Breast epithelium (tissue), 4 donors: Measurements from ENCODE around the gene B4GALT6. TPM values are rescaled to one million over a fixed set of nuclear protein-coding genes. Genes with fewer than 3 reads are reported as not detected.

ENCODE experiments used
- DNase-seq, 2 donors: peaks; one replicate each; pipeline ENCODE4 v3.0.0-alpha.2; 2019; ENCODE audit warnings: low spot score in 2 of 2
- H3K27ac ChIP-seq, 2 donors: fragments of 200-600 bp; sonication (generic) in 1 of 2; one replicate each; pipeline ENCODE4 v1.5.1; 2016 to 2019; ENCODE audit warnings: mild to moderate bottlenecking in 1 of 2
- H3K27me3 ChIP-seq, 2 donors: fragments of 200-600 bp; sonication (generic) in 1 of 2; one replicate each; pipeline versions ENCODE4 v1.5.1 to v1.6.0; 2017 to 2019; ENCODE audit warnings: control low read depth in 1 of 2, mild to moderate bottlenecking in 1 of 2
- H3K36me3 ChIP-seq: fragments of 200-600 bp; one replicate; pipeline ENCODE4 v1.5.1; 2019
- H3K4me1 ChIP-seq, 2 donors: fragments of 200-600 bp; sonication (generic); one replicate each; pipeline ENCODE4 v1.5.1; 2016 to 2019; ENCODE audit warnings: control low read depth in 1 of 2
- H3K4me3 ChIP-seq, 3 donors: fragments of 200-600 bp; sonication (generic); 1 replicate in 2 of 3; 2 replicates in 1 of 3; pipeline ENCODE4 v1.5.1; 2016 to 2019; ENCODE audit warnings: mild to moderate bottlenecking in 3 of 3, moderate library complexity in 2 of 3
- H3K9me3 ChIP-seq, 2 donors: fragments of 200-600 bp; sonication (generic) in 1 of 2; one replicate each; pipeline ENCODE4 v1.5.1; 2016 to 2019; ENCODE audit warnings: control low read depth in 1 of 2
- POLR2A ChIP-seq: fragments of 450-650 bp; IDR thresholded peaks from one replicate; pipeline ENCODE4 v1.6.1; 2016; ENCODE audit warnings: antibody characterized with exemption, mild to moderate bottlenecking, moderate library complexity
- POLR2AphosphoS5 ChIP-seq, 3 donors: sonication (generic); formaldehyde crosslinking; IDR thresholded peaks; one replicate each; pipeline ENCODE4 v1.6.1; 2017; ENCODE audit warnings: antibody characterized with exemption in 3 of 3
- intact Hi-C: fragments of 100-400 bp; cut with DNase I; formaldehyde crosslinking; loops from one replicate; pipeline ENCODE4 v1.15.1; 2023; ENCODE audit warnings: low total_unique reads
- total RNA-seq, 3 donors: library from RNA; depleted of rRNA; stranded (reverse); fragments of >200 nt; gene quantifications; one replicate each; pipeline ENCODE4 v1.1.0, GENCODE V29; 2016
- TF ChIP-seq, protein P1 (sequence below), 3 donors: fragments of 450-650 bp; IDR thresholded peaks; one replicate each; pipeline ENCODE4 v1.5.1; 2016 to 2017; ENCODE audit warnings: antibody characterized with exemption in 3 of 3, mild to moderate bottlenecking in 3 of 3, moderate library complexity in 3 of 3

Gene B4GALT6
- total RNA-seq, 3 donors from 2014 or later = 2.9 to 3.8 (median 3.0) TPM

DNA sequence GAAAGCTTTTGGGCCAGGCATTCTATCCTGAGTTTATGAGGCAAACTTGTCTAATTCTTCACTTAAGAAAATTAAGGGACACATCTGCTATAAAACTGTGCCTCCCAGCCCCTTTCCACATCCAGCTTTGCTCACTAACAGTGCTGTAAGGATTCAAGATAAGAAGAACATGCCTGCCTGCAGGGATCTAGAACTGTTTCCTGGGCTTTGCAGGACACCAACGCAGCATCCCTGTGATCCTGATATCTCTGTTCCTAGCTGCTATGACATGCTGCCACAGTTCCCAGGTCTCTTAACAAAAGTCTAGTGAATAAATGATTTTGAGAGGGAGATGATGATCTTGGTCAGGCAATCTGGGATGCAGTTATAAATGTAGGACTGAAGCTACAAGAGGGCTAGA is 12.4 kb downstream of the B4GALT6 start:
- TF ChIP-seq POLR2A (no peak), POLR2AphosphoS5 (IDR thresholded peaks at IDR 0.05) (no peak)
- TF ChIP-seq, protein P1, sequence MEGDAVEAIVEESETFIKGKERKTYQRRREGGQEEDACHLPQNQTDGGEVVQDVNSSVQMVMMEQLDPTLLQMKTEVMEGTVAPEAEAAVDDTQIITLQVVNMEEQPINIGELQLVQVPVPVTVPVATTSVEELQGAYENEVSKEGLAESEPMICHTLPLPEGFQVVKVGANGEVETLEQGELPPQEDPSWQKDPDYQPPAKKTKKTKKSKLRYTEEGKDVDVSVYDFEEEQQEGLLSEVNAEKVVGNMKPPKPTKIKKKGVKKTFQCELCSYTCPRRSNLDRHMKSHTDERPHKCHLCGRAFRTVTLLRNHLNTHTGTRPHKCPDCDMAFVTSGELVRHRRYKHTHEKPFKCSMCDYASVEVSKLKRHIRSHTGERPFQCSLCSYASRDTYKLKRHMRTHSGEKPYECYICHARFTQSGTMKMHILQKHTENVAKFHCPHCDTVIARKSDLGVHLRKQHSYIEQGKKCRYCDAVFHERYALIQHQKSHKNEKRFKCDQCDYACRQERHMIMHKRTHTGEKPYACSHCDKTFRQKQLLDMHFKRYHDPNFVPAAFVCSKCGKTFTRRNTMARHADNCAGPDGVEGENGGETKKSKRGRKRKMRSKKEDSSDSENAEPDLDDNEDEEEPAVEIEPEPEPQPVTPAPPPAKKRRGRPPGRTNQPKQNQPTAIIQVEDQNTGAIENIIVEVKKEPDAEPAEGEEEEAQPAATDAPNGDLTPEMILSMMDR (IDR thresholded peaks at IDR 0.05) = no peak
- Histone ChIP-seq H3K4me3 (no peak overlapping the region), H3K27me3 (no peaks in the 10 kb centered on the region), H3K36me3 (no peaks in the 10 kb centered on the region), H3K27ac (no peak overlapping the region), H3K9me3 (no peaks in the 10 kb centered on the region), H3K4me1 (no peaks in the 10 kb centered on the region)
- DNase-seq = no peak
- intact Hi-C loops = no loop called here

DNA sequence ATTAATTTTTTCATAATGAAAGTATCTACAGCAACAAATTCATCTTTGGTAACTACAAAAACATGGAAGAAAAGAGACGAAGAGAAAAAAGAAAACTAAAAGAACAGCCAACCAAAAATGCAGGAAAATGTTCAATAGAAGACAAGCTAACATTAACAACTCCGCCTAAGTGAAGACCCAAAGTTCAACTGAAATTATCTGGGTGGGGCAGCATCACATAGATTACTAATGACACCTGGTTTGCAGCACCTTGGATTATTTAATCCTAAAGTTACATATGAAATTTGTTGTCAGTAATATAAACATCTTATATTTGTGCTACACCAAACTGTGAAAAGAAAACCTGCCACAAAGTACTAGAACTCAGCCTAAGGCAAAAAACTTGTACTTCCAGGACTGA is 14.8 kb downstream of the B4GALT6 start:
- intact Hi-C loops = no loop called here
- no peaks in the 10 kb centered on the region for H3K27me3 ChIP-seq
- H3K4me1 ChIP-seq = no peaks in the 10 kb centered on the region
- no peaks in the 10 kb centered on the region for H3K9me3 ChIP-seq
- H3K4me3 ChIP-seq = no peak overlapping the region
- DNase-seq = no peak
- no peak overlapping the region for H3K27ac ChIP-seq
- no peaks in the 10 kb centered on the region for H3K36me3 ChIP-seq
- TF ChIP-seq POLR2A (no peak), POLR2AphosphoS5 (IDR thresholded peaks at IDR 0.05) (no peak)
- TF ChIP-seq, protein P1 (IDR thresholded peaks at IDR 0.05) = no peak

DNA sequence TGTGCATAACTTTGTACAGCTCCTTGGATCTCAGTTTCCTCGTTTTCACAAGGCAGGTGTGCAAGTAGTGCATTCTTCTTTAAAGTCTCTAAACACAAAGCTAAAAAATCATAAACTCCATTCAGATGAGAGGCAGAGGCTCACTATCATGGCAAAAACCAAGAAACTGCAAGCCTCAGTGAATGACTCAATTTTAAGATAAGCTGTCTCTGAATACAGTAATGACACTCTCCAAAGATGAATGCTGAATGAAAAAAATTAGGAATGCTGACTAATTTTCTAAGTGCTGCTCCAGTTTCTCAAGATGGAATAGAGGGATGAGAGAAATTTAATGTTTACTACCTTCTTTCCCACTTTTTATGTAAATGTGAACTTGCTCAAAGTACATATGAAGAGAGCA is 17.2 kb downstream of the B4GALT6 start:
- Histone ChIP-seq H3K27ac (no peak overlapping the region), H3K4me3 (no peak overlapping the region), H3K9me3 (no peaks in the 10 kb centered on the region), H3K4me1 (no peaks in the 10 kb centered on the region), H3K36me3 (no peaks in the 10 kb centered on the region), H3K27me3 (no peaks in the 10 kb centered on the region)
- TF ChIP-seq, protein P1 (IDR thresholded peaks at IDR 0.05) = no peak
- TF ChIP-seq POLR2AphosphoS5 (IDR thresholded peaks at IDR 0.05) (no peak), POLR2A (no peak)
- intact Hi-C loops = no loop called here
- DNase-seq = no peak

DNA sequence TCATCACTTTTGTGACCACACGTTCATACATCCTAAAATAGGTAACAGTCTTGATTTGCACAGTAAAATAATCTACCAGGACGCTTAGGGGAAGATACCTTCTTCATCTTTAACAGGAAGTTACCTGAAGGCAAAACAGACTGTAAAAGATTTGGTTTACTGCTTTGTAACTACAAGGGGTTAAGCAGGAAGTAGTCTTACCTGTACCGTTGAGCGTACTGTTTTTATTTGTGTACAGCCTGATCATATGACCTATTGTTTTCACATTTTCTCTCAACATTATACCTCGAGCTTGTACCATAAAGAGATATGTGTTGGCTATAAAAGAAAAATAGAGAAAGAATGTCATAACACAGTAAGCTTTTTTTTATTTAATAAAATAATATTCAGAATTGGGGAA is 18.3 kb downstream of the B4GALT6 start:
- TF ChIP-seq POLR2AphosphoS5 (IDR thresholded peaks at IDR 0.05) (no peak), POLR2A (no peak)
- no peaks in the 10 kb centered on the region for H3K9me3 ChIP-seq
- no peak overlapping the region for H3K4me3 ChIP-seq
- H3K27ac ChIP-seq = no peak overlapping the region
- no peaks in the 10 kb centered on the region for H3K27me3 ChIP-seq
- H3K36me3 ChIP-seq = no peaks in the 10 kb centered on the region
- no peak for DNase-seq
- intact Hi-C loops = no loop called here
- H3K4me1 ChIP-seq = no peaks in the 10 kb centered on the region

DNA sequence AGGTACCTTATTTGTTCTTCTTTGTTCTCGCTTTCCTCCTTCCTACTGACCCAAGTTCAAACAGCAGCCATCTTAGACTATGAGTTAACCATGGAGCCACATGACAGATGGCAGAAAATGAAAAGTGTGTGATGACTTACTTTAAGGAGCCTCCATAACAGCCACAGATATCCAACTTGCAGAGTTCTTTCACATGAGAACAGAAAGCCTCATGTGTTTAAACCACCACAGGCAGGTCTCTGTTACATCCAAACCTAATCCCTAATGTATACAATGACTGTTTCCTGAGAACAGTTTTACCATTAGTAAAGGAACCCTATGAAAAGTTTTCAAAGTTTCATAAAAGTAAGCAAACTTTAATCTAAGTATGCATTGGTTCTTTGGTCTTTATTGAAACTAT is 20.3 kb downstream of the B4GALT6 start:
- Histone ChIP-seq H3K9me3 (no peaks in the 10 kb centered on the region), H3K4me3 (no peak overlapping the region), H3K4me1 (no peaks in the 10 kb centered on the region), H3K36me3 (no peaks in the 10 kb centered on the region), H3K27ac (no peak overlapping the region), H3K27me3 (no peaks in the 10 kb centered on the region)
- intact Hi-C loops = no loop called here
- no peak for DNase-seq
- TF ChIP-seq, protein P1 (IDR thresholded peaks at IDR 0.05) = no peak
- TF ChIP-seq POLR2A = no peak
- no peak for TF ChIP-seq POLR2AphosphoS5 (IDR thresholded peaks at IDR 0.05)

DNA sequence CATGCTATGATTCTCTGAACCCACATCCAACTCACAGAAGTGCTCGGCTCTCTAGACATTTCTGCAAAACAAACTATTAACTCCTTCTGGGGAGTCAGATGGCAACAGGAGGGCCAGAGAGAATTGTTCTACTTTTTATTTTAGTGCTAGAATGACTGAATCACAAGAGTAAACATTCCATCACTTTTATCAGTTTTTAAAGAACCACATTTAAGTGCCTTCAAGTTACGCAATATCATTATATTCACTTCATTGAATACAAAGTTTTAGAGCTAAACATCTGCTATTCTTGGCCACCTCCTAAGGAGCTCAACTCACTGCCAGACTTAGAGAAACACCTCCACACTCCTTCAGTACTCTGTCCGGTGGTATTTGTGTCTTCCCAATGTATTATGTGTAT is 22.4 kb downstream of the B4GALT6 start:
- intact Hi-C loops = no loop called here
- no peak for DNase-seq
- TF ChIP-seq POLR2A (no peak), POLR2AphosphoS5 (IDR thresholded peaks at IDR 0.05) (no peak)
- TF ChIP-seq, protein P1 (IDR thresholded peaks at IDR 0.05) = no peak
- H3K4me1 ChIP-seq = no peaks in the 10 kb centered on the region
- H3K36me3 ChIP-seq = no peaks in the 10 kb centered on the region
- no peaks in the 10 kb centered on the region for H3K27me3 ChIP-seq
- H3K4me3 ChIP-seq = no peak overlapping the region
- H3K27ac ChIP-seq = no peak overlapping the region
- no peaks in the 10 kb centered on the region for H3K9me3 ChIP-seq
